Measurements from ENCODE around the gene TNS2. TPM values are rescaled to one million over a fixed set of nuclear protein-coding genes. Genes with fewer than 3 reads are reported as not detected.

The TNS2 gene
- total and polyA plus RNA-seq, 2 of the 13 experiments (the other 11 are each of a cell fraction or from before 2014, with no cell fraction given): 8.9 to 20.4 TPM

DNA sequence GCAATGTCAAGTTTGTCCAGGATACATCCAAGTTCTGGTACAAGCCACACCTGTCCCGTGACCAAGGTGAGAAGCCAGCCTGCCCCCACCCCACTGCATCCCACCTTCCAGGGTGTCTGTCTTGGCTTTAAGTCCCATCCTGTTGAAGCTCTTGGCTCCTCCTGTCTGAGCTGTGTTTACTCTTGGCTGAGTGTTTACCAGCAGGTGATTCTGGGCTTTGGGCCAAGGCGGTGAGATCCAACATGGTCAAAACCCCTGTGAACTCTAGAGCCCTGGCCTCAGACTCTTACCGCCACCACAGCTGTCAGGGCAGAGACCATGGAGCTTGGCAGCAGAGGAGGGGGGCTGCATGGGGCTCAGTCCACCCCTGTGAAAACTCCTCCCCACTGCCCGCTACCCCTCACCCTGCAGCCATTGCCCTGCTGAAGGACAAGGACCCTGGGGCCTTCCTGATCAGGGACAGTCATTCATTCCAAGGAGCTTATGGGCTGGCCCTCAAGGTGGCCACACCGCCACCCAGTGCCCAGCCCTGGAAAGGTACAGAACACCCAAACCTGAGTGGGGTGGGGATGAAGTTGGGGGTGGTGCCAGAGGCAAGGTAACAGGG lies 11.6 kb downstream of the TNS2 start (continued):
- TF ChIP-seq, protein P1, sequence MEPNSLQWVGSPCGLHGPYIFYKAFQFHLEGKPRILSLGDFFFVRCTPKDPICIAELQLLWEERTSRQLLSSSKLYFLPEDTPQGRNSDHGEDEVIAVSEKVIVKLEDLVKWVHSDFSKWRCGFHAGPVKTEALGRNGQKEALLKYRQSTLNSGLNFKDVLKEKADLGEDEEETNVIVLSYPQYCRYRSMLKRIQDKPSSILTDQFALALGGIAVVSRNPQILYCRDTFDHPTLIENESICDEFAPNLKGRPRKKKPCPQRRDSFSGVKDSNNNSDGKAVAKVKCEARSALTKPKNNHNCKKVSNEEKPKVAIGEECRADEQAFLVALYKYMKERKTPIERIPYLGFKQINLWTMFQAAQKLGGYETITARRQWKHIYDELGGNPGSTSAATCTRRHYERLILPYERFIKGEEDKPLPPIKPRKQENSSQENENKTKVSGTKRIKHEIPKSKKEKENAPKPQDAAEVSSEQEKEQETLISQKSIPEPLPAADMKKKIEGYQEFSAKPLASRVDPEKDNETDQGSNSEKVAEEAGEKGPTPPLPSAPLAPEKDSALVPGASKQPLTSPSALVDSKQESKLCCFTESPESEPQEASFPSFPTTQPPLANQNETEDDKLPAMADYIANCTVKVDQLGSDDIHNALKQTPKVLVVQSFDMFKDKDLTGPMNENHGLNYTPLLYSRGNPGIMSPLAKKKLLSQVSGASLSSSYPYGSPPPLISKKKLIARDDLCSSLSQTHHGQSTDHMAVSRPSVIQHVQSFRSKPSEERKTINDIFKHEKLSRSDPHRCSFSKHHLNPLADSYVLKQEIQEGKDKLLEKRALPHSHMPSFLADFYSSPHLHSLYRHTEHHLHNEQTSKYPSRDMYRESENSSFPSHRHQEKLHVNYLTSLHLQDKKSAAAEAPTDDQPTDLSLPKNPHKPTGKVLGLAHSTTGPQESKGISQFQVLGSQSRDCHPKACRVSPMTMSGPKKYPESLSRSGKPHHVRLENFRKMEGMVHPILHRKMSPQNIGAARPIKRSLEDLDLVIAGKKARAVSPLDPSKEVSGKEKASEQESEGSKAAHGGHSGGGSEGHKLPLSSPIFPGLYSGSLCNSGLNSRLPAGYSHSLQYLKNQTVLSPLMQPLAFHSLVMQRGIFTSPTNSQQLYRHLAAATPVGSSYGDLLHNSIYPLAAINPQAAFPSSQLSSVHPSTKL (CRISPR knock-in tag; IDR thresholded peaks at IDR 0.05): peak; percentile 83
- TF ChIP-seq ZNF530 (CRISPR knock-in tag; IDR thresholded peaks at IDR 0.05; ENCODE audit: low read depth): no peak
- peak; percentile 73 for TF ChIP-seq ZNF331 (CRISPR knock-in tag; IDR thresholded peaks at IDR 0.05)
- TF ChIP-seq EP300 (IDR thresholded peaks at IDR 0.05; ENCODE audit: low read depth in 2 of 2, low read length in 2 of 2): peak in 1 of 2 experiments; percentile 80; a peak in 2 of 4 replicates
- peak; percentile 69 for TF ChIP-seq EP300 (CRISPR knock-in tag; IDR thresholded peaks at IDR 0.05; ENCODE audit: borderline replicate concordance)
- TF ChIP-seq HMG20A (CRISPR knock-in tag; IDR thresholded peaks at IDR 0.05; ENCODE audit: borderline replicate concordance): peak; percentile 70
- TF ChIP-seq HNF4A (CRISPR knock-in tag; IDR thresholded peaks at IDR 0.05): peak; percentile 72
- TF ChIP-seq PHF8 (CRISPR knock-in tag; IDR thresholded peaks at IDR 0.05): peak; percentile 27; the same call in 1 of the 2 replicates
- TF ChIP-seq XBP1 (CRISPR knock-in tag; IDR thresholded peaks at IDR 0.05): no peak
- 0 out of 2 replicates have a peak, but pooled peaks have one; percentile 57 for TF ChIP-seq SPEN (CRISPR knock-in tag; IDR thresholded peaks at IDR 0.05; ENCODE audit: low read depth)
- peak; percentile 59; the same call in 1 of the 2 replicates for TF ChIP-seq ZKSCAN8 (CRISPR knock-in tag; IDR thresholded peaks at IDR 0.05; ENCODE audit: borderline replicate concordance)
- peak; percentile 33 for TF ChIP-seq AGO2 (optimal IDR thresholded peaks at IDR 0.05; ENCODE audit: low read depth, low read length)
- TF ChIP-seq ZNF160 (CRISPR knock-in tag; IDR thresholded peaks at IDR 0.05): no peak
- no peak for TF ChIP-seq PHF5A (CRISPR knock-in tag; IDR thresholded peaks at IDR 0.05; ENCODE audit: low read depth, unreplicated experiment)
- TF ChIP-seq GFI1 (CRISPR knock-in tag; IDR thresholded peaks at IDR 0.05; ENCODE audit: borderline replicate concordance): peak; percentile 62; the same call in 1 of the 2 replicates
- no peak for TF ChIP-seq WIZ (CRISPR knock-in tag; IDR thresholded peaks at IDR 0.05)
- TF ChIP-seq, protein P2, sequence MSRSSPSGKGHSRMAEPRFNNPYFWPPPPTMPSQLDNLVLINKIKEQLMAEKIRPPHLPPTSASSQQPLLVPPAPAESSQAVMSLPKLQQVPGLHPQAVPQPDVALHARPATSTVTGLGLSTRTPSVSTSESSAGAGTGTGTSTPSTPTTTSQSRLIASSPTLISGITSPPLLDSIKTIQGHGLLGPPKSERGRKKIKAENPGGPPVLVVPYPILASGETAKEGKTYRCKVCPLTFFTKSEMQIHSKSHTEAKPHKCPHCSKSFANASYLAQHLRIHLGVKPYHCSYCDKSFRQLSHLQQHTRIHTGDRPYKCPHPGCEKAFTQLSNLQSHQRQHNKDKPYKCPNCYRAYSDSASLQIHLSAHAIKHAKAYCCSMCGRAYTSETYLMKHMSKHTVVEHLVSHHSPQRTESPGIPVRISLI (CRISPR knock-in tag; IDR thresholded peaks at IDR 0.05; ENCODE audit: borderline replicate concordance): 0 out of 2 replicates have a peak, but pooled peaks have one; percentile 19
- TF ChIP-seq, protein P3, sequence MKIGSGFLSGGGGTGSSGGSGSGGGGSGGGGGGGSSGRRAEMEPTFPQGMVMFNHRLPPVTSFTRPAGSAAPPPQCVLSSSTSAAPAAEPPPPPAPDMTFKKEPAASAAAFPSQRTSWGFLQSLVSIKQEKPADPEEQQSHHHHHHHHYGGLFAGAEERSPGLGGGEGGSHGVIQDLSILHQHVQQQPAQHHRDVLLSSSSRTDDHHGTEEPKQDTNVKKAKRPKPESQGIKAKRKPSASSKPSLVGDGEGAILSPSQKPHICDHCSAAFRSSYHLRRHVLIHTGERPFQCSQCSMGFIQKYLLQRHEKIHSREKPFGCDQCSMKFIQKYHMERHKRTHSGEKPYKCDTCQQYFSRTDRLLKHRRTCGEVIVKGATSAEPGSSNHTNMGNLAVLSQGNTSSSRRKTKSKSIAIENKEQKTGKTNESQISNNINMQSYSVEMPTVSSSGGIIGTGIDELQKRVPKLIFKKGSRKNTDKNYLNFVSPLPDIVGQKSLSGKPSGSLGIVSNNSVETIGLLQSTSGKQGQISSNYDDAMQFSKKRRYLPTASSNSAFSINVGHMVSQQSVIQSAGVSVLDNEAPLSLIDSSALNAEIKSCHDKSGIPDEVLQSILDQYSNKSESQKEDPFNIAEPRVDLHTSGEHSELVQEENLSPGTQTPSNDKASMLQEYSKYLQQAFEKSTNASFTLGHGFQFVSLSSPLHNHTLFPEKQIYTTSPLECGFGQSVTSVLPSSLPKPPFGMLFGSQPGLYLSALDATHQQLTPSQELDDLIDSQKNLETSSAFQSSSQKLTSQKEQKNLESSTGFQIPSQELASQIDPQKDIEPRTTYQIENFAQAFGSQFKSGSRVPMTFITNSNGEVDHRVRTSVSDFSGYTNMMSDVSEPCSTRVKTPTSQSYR (CRISPR knock-in tag; IDR thresholded peaks at IDR 0.05; ENCODE audit: borderline replicate concordance): peak; percentile 8; the same call in 1 of the 2 replicates
- TF ChIP-seq POLR2A (IDR thresholded peaks at IDR 0.05; ENCODE audit: insufficient read depth in 1 of 2, low read depth in 2 of 2, low read length in 2 of 2): peak in 1 of 2 experiments; percentile 4; a peak in 1 of 4 replicates
- peak; percentile 72 for TF ChIP-seq PITX1 (CRISPR knock-in tag; IDR thresholded peaks at IDR 0.05)
- no peak for TF ChIP-seq ZNF713 (CRISPR knock-in tag; IDR thresholded peaks at IDR 0.05)
- TF ChIP-seq HOXA7 (CRISPR knock-in tag; IDR thresholded peaks at IDR 0.05): no peak

Data from HepG2 (cell line).